ENCODE results near the gene PTPRM. TPM values are rescaled to one million over a fixed set of nuclear protein-coding genes. Genes with fewer than 3 reads are reported as not detected.

Gene PTPRM
- total RNA-seq, 1 experiment from 2014 or later: 1.6 TPM

GRCh38 chr18:8290435-8290834, 723.3 kb downstream of the PTPRM start:
- intact Hi-C loops (cut with micrococcal nuclease; ENCODE audit: unreplicated experiment): no loop called here
- in situ Hi-C loops (cut with HindIII; ENCODE audit: low pct_unique_long_range_greater_than_20kb, low sequenced_read_pairs): no loop called here
- TF ChIP-seq SIN3A (IDR thresholded peaks at IDR 0.05; ENCODE audit: borderline replicate concordance, insufficient read depth, low read depth, low read length) (no peak), CTCF (IDR thresholded peaks at IDR 0.05) (no peak), TCF7L2 (IDR thresholded peaks at IDR 0.05; ENCODE audit: low read depth, low read length) (no peak), REST (IDR thresholded peaks at IDR 0.05; ENCODE audit: insufficient read depth in 1 of 2, low read depth in 2 of 2, low read length in 1 of 2) (no peak), POLR2AphosphoS5 (IDR thresholded peaks at IDR 0.05; ENCODE audit: low read depth, low read length) (no peak)
- Histone ChIP-seq H3K4me1 (ENCODE audit: control insufficient read depth, insufficient read depth, low read length) (no peaks in the 10 kb centered on the region), H3K9me3 (ENCODE audit: control insufficient read depth, insufficient read depth, low read depth, low read length) (no peaks in the 10 kb centered on the region), H3K27me3 (ENCODE audit: control insufficient read depth, insufficient read depth, low read length) (no peaks in the 10 kb centered on the region), H3K36me3 (ENCODE audit: control insufficient read depth, insufficient read depth, low read length) (no peaks in the 10 kb centered on the region), H3K27ac (ENCODE audit: low read length) (no peak overlapping the region), H3K4me3 (ENCODE audit: low read depth in 2 of 2, low read length in 2 of 2) (no peak overlapping the region)
- ChIA-PET CTCF (no interaction called here), POLR2A (interaction anchor here (0.7 kb wide), 1 partner anchor 642 kb away, joined by 4 read pairs; no protein-coding TSS in a partner anchor)
- ATAC-seq: no peak
- no TSS peak for BruUV-seq (replicated peaks)
- DNase-seq (ENCODE audit: low read depth, low spot score): no peak

- no peaks in the 10 kb centered on the region for H3K4me1 ChIP-seq (ENCODE audit: control insufficient read depth, insufficient read depth, low read length)
- ATAC-seq (no peak), DNase-seq (ENCODE audit: low read depth, low spot score) (no peak)
- BruUV-seq (replicated peaks): no TSS peak
- in situ Hi-C loops (cut with HindIII; ENCODE audit: low pct_unique_long_range_greater_than_20kb, low sequenced_read_pairs) (no loop called here), intact Hi-C loops (cut with micrococcal nuclease; ENCODE audit: unreplicated experiment) (no loop called here)
- ChIA-PET CTCF (no interaction called here), POLR2A (no interaction called here)
- no peak overlapping the region for H3K4me3 ChIP-seq (ENCODE audit: low read depth in 2 of 2, low read length in 2 of 2)
- H3K27me3 ChIP-seq (ENCODE audit: control insufficient read depth, insufficient read depth, low read length): no peaks in the 10 kb centered on the region
- TF ChIP-seq CTCF (IDR thresholded peaks at IDR 0.05) (no peak), TCF7L2 (IDR thresholded peaks at IDR 0.05; ENCODE audit: low read depth, low read length) (no peak), REST (IDR thresholded peaks at IDR 0.05; ENCODE audit: insufficient read depth in 1 of 2, low read depth in 2 of 2, low read length in 1 of 2) (no peak), POLR2AphosphoS5 (IDR thresholded peaks at IDR 0.05; ENCODE audit: low read depth, low read length) (no peak), SIN3A (IDR thresholded peaks at IDR 0.05; ENCODE audit: borderline replicate concordance, insufficient read depth, low read depth, low read length) (no peak)
- no peaks in the 10 kb centered on the region for H3K9me3 ChIP-seq (ENCODE audit: control insufficient read depth, insufficient read depth, low read depth, low read length)
- H3K27ac ChIP-seq (ENCODE audit: low read length): no peak overlapping the region
- H3K36me3 ChIP-seq (ENCODE audit: control insufficient read depth, insufficient read depth, low read length): no peaks in the 10 kb centered on the region
Measured at GRCh38 chr18:8290913-8291312, 723.8 kb downstream of the PTPRM start.

All from Panc1 (cell line).